Astrocyte (in vitro differentiated cells and primary cell): Measurements from ENCODE around the gene POLR2H. TPM values are rescaled to one million over a fixed set of nuclear protein-coding genes. Genes with fewer than 3 reads are reported as not detected.

ENCODE experiments used
- DNase-seq: peaks from one replicate; pipeline ENCODE4 v3.0.0-alpha.2; 2010; ENCODE audit warnings: low read depth
- FAIRE-seq: peaks from 2 replicates; lab custom pipeline; 2011; peaks lifted over from hg19 to GRCh38; lab: Jason Lieb, UNC
- H2AFZ ChIP-seq: 2 replicates; pipeline ENCODE4 v1.6.0; 2012; ENCODE audit warnings: low read depth, low read length, inconsistent platforms
- H3K27ac ChIP-seq: 2 replicates; pipeline ENCODE4 v1.5.1; 2011; ENCODE audit warnings: low read depth, low read length, inconsistent platforms
- H3K27me3 ChIP-seq: 2 replicates; pipeline ENCODE4 v1.6.0; 2011; ENCODE audit warnings: low read length, inconsistent platforms; ENCODE audit not compliant: insufficient read depth
- H3K36me3 ChIP-seq: 2 replicates; pipeline ENCODE4 v1.5.1; 2011; ENCODE audit warnings: low read length, inconsistent platforms; ENCODE audit not compliant: insufficient read depth
- H3K4me1 ChIP-seq: 2 replicates; pipeline ENCODE4 v1.5.1; 2011; ENCODE audit warnings: low read length, inconsistent platforms; ENCODE audit not compliant: insufficient read depth
- H3K4me2 ChIP-seq: 2 replicates; pipeline ENCODE4 v1.6.0; 2012; ENCODE audit warnings: low read length, inconsistent platforms
- H3K4me3 ChIP-seq: 2 replicates; pipeline ENCODE4 v1.5.1; 2011; ENCODE audit warnings: low read depth, mild to moderate bottlenecking, low read length, inconsistent platforms; ENCODE audit not compliant: insufficient read depth
- H3K79me2 ChIP-seq: 2 replicates; pipeline ENCODE4 v1.6.0; 2012; ENCODE audit warnings: mild to moderate bottlenecking, low read length, inconsistent platforms; ENCODE audit not compliant: insufficient read depth
- H3K9ac ChIP-seq: 2 replicates; pipeline ENCODE4 v1.6.0; 2012; ENCODE audit warnings: mild to moderate bottlenecking, low read length, inconsistent platforms
- H3K9me3 ChIP-seq: 2 replicates; pipeline ENCODE4 v1.5.1; 2012; ENCODE audit warnings: low read depth, mild to moderate bottlenecking, low read length, inconsistent platforms; ENCODE audit not compliant: insufficient read depth
- H4K20me1 ChIP-seq: 2 replicates; pipeline ENCODE4 v1.6.0; 2012; ENCODE audit warnings: low read length, inconsistent platforms; ENCODE audit not compliant: insufficient read depth
- H3K27ac Mint-ChIP-seq: one replicate; pipeline ENCODE4 v1.8.0; 2021; ENCODE audit warnings: mild to moderate bottlenecking, mixed read lengths; ENCODE audit not compliant: unreplicated experiment
- H3K27me3 Mint-ChIP-seq: one replicate; pipeline ENCODE4 v1.8.0; 2021; ENCODE audit warnings: low read depth, mixed read lengths; ENCODE audit not compliant: unreplicated experiment
- H3K36me3 Mint-ChIP-seq: one replicate; pipeline ENCODE4 v1.8.0; 2021; ENCODE audit warnings: low read depth, mixed read lengths; ENCODE audit not compliant: unreplicated experiment
- H3K4me1 Mint-ChIP-seq: one replicate; pipeline ENCODE4 v1.8.0; 2021; ENCODE audit warnings: low read depth, mixed read lengths; ENCODE audit not compliant: unreplicated experiment
- H3K4me3 Mint-ChIP-seq: one replicate; pipeline ENCODE4 v1.8.0; 2021; ENCODE audit warnings: mild to moderate bottlenecking, moderate library complexity, mixed read lengths; ENCODE audit not compliant: unreplicated experiment
- H3K9me3 Mint-ChIP-seq: one replicate; pipeline ENCODE4 v1.8.0; 2021; ENCODE audit warnings: mild to moderate bottlenecking, mixed read lengths; ENCODE audit not compliant: unreplicated experiment
- CTCF ChIP-seq: IDR thresholded peaks from 2 replicates; pipeline ENCODE4 v1.5.1; 2011; ENCODE audit warnings: low read depth, mild to moderate bottlenecking, inconsistent platforms, low read length, moderate library complexity; ENCODE audit not compliant: insufficient read depth
- EZH2 ChIP-seq: IDR thresholded peaks from 2 replicates; pipeline ENCODE4 v1.6.1; 2012; ENCODE audit warnings: mild to moderate bottlenecking, low read length, inconsistent platforms; ENCODE audit not compliant: insufficient read depth
- total RNA-seq: library from RNA; stranded (reverse); gene quantifications from 2 replicates; pipeline ENCODE4 v1.2.1, GENCODE V29; 2021

Gene POLR2H
- total RNA-seq, 1 donor from 2014 or later: 63.2 TPM

- DNase-seq (no peak), FAIRE-seq (no peak)
- TF ChIP-seq EZH2: no peak
- no peak for TF ChIP-seq CTCF
- no peak overlapping the region for H3K9ac ChIP-seq
- peaks cover 60% of the 10 kb centered on the region for H3K36me3 Mint-ChIP-seq
- H4K20me1 ChIP-seq: peaks cover 98% of the 10 kb centered on the region
- no peak overlapping the region for H3K4me2 ChIP-seq
- no peaks in the 10 kb centered on the region for H3K9me3 Mint-ChIP-seq
- peak overlapping the region; percentile 34 for H3K4me3 Mint-ChIP-seq
- H3K79me2 ChIP-seq: peaks cover 90% of the 10 kb centered on the region
- no peaks in the 10 kb centered on the region for H3K27me3 ChIP-seq
- no peak overlapping the region for H3K27ac Mint-ChIP-seq
- H3K4me1 Mint-ChIP-seq: peaks cover 15% of the 10 kb centered on the region
- peaks cover 87% of the 10 kb centered on the region for H3K36me3 ChIP-seq
- no peak overlapping the region for H3K27ac ChIP-seq
- H3K4me1 ChIP-seq: peaks cover 12% of the 10 kb centered on the region
- no peaks in the 10 kb centered on the region for H3K27me3 Mint-ChIP-seq
- no peak overlapping the region for H2AFZ ChIP-seq
- H3K4me3 ChIP-seq: no peak overlapping the region
- no peaks in the 10 kb centered on the region for H3K9me3 ChIP-seq
These were observed 34.3 kb upstream of the POLR2H start for GRCh38 chr3:184327171-184327570.

GRCh38 chr3:184328516-184328915 lies 33.0 kb upstream of the POLR2H start:
- Mint-ChIP-seq H3K36me3 (peaks cover 65% of the 10 kb centered on the region), H3K4me3 (no peak overlapping the region), H3K27ac (peak overlapping the region; percentile 44), H3K4me1 (peaks cover 25% of the 10 kb centered on the region), H3K9me3 (no peaks in the 10 kb centered on the region), H3K27me3 (no peaks in the 10 kb centered on the region)
- no peak overlapping the region for H3K4me2 ChIP-seq
- FAIRE-seq (no peak), DNase-seq (no peak)
- peaks cover 90% of the 10 kb centered on the region for H3K79me2 ChIP-seq
- H3K9me3 ChIP-seq: no peaks in the 10 kb centered on the region
- peaks cover 98% of the 10 kb centered on the region for H4K20me1 ChIP-seq
- no peaks in the 10 kb centered on the region for H3K27me3 ChIP-seq
- H3K9ac ChIP-seq: no peak overlapping the region
- peaks cover 85% of the 10 kb centered on the region for H3K36me3 ChIP-seq
- no peak overlapping the region for H3K27ac ChIP-seq
- no peak overlapping the region for H2AFZ ChIP-seq
- TF ChIP-seq CTCF (no peak), EZH2 (no peak)
- no peak overlapping the region for H3K4me3 ChIP-seq
- H3K4me1 ChIP-seq: peaks cover 25% of the 10 kb centered on the region

GRCh38 chr3:184332370-184333090 lies 29.0 kb upstream of the POLR2H start:
- Histone ChIP-seq H3K27me3 (no peaks in the 10 kb centered on the region), H3K79me2 (peaks cover 67% of the 10 kb centered on the region), H3K4me1 (peaks cover 61% of the 10 kb centered on the region), H4K20me1 (peaks cover 83% of the 10 kb centered on the region), H2AFZ (no peak overlapping the region), H3K4me3 (no peak overlapping the region), H3K9ac (peak overlapping the region; percentile 71), H3K36me3 (peaks cover 58% of the 10 kb centered on the region), H3K27ac (peak overlapping the region; percentile 96), H3K4me2 (peak overlapping the region; percentile 51), H3K9me3 (no peaks in the 10 kb centered on the region)
- Mint-ChIP-seq H3K4me3 (peak overlapping the region; percentile 69), H3K9me3 (no peaks in the 10 kb centered on the region), H3K27me3 (no peaks in the 10 kb centered on the region), H3K27ac (peak overlapping the region; percentile 96), H3K36me3 (peaks cover 43% of the 10 kb centered on the region), H3K4me1 (peaks cover 54% of the 10 kb centered on the region)
- FAIRE-seq (peak; percentile 86), DNase-seq (peak; percentile 94)
- no peak for TF ChIP-seq EZH2
- TF ChIP-seq CTCF: no peak
